H9 (cell line): ENCODE measurements around the gene PGBD5. TPM values are rescaled to one million over a fixed set of nuclear protein-coding genes. Genes with fewer than 3 reads are reported as not detected.

Source experiments
- DNase-seq: peaks from one replicate; pipeline ENCODE4 v3.0.0-alpha.2; 2017
- H2AFZ ChIP-seq: one replicate; pipeline ENCODE4 v1.6.1; 2013; ENCODE audit warnings: mild to moderate bottlenecking, low read length, control low read depth, moderate library complexity
- H2AK5ac ChIP-seq: 2 replicates; pipeline ENCODE4 v1.6.1; 2013; ENCODE audit warnings: low read length, control low read depth, mixed read lengths; ENCODE audit not compliant: insufficient read length
- H2BK120ac ChIP-seq: one replicate; pipeline ENCODE4 v1.6.1; 2013; ENCODE audit warnings: low read depth, mild to moderate bottlenecking, low read length, control low read depth, inconsistent platforms; ENCODE audit not compliant: poor library complexity, severe bottlenecking
- H2BK12ac ChIP-seq: 2 replicates; pipeline ENCODE4 v1.6.1; 2013; ENCODE audit warnings: low read length, control low read depth, mixed read lengths, low read depth; ENCODE audit not compliant: insufficient read length
- H2BK15ac ChIP-seq: 2 replicates; pipeline ENCODE4 v1.6.1; 2013; ENCODE audit warnings: low read depth, low read length, control low read depth
- H2BK20ac ChIP-seq: one replicate; pipeline ENCODE4 v1.6.1; 2013; ENCODE audit warnings: low read depth, mild to moderate bottlenecking, low read length, control low read depth, inconsistent platforms; ENCODE audit not compliant: poor library complexity, severe bottlenecking
- H2BK5ac ChIP-seq: 2 replicates; pipeline ENCODE4 v1.6.1; 2013; ENCODE audit warnings: low read length, control low read depth, mixed read lengths; ENCODE audit not compliant: insufficient read length
- H3K14ac ChIP-seq: 2 replicates; pipeline ENCODE4 v1.6.1; 2013; ENCODE audit warnings: low read length, control low read depth; ENCODE audit not compliant: insufficient read depth
- H3K18ac ChIP-seq: 2 replicates; pipeline ENCODE4 v1.6.1; 2013; ENCODE audit warnings: low read depth, mild to moderate bottlenecking, mixed read lengths, low read length, control low read depth; ENCODE audit not compliant: insufficient read length
- H3K23ac ChIP-seq: 2 replicates; pipeline ENCODE4 v1.6.1; 2013; ENCODE audit warnings: low read length, control low read depth, mixed read lengths, low read depth; ENCODE audit not compliant: insufficient read length
- H3K23me2 ChIP-seq: 2 replicates; pipeline ENCODE4 v1.6.1; 2013; ENCODE audit warnings: low read depth, mild to moderate bottlenecking, mixed read lengths, low read length, control low read depth; ENCODE audit not compliant: insufficient read length, poor library complexity, severe bottlenecking
- H3K27ac ChIP-seq: 2 replicates; pipeline ENCODE4 v1.5.1; 2013; ENCODE audit warnings: low read length, control low read depth, mixed read lengths, low read depth; ENCODE audit not compliant: insufficient read length
- H3K27me3 ChIP-seq: 2 replicates; pipeline ENCODE4 v1.6.1; 2013; ENCODE audit warnings: low read length, control low read depth, inconsistent platforms; ENCODE audit not compliant: insufficient read depth
- H3K4ac ChIP-seq: 2 replicates; pipeline ENCODE4 v1.6.1; 2013; ENCODE audit warnings: low read depth, mild to moderate bottlenecking, control low read depth, inconsistent platforms, low read length, moderate library complexity
- H3K4me1 ChIP-seq: 2 replicates; pipeline ENCODE4 v1.6.1; 2013; ENCODE audit warnings: low read length, control low read depth, inconsistent platforms; ENCODE audit not compliant: insufficient read depth
- H3K4me2 ChIP-seq: 2 replicates; pipeline ENCODE4 v1.6.1; 2013; ENCODE audit warnings: low read length, control low read depth, mixed read lengths; ENCODE audit not compliant: insufficient read length, insufficient read depth
- H3K56ac ChIP-seq: 2 replicates; pipeline ENCODE4 v1.6.1; 2013; ENCODE audit warnings: low read depth, mild to moderate bottlenecking, mixed read lengths, low read length, control low read depth; ENCODE audit not compliant: insufficient read length
- H3K79me1 ChIP-seq: 2 replicates; pipeline ENCODE4 v1.6.1; 2013; ENCODE audit warnings: low read depth, mild to moderate bottlenecking, moderate library complexity, low read length, control low read depth, inconsistent platforms; ENCODE audit not compliant: insufficient read depth, poor library complexity, severe bottlenecking
- H3K79me2 ChIP-seq: 2 replicates; pipeline ENCODE4 v1.6.1; 2013; ENCODE audit warnings: low read length, control low read depth, inconsistent platforms; ENCODE audit not compliant: insufficient read depth
- H3K9ac ChIP-seq: 2 replicates; pipeline ENCODE4 v1.6.1; 2013; ENCODE audit warnings: low read length, control low read depth, mixed read lengths; ENCODE audit not compliant: insufficient read length; ENCODE audit errors: extremely low read depth
- H3K9me3 ChIP-seq: one replicate; pipeline ENCODE4 v1.6.1; 2013; ENCODE audit warnings: low read depth, low read length, inconsistent platforms; ENCODE audit not compliant: control insufficient read depth
- H3T11ph ChIP-seq: one replicate; pipeline ENCODE4 v1.6.1; 2013; ENCODE audit warnings: mild to moderate bottlenecking, low read length, control low read depth, inconsistent platforms
- H4K20me1 ChIP-seq: one replicate; pipeline ENCODE4 v1.6.1; 2013; ENCODE audit not compliant: control insufficient read depth, insufficient read length, insufficient read depth
- H4K5ac ChIP-seq: 2 replicates; pipeline ENCODE4 v1.6.1; 2013; ENCODE audit warnings: low read depth, mild to moderate bottlenecking, mixed read lengths, low read length, control low read depth; ENCODE audit not compliant: insufficient read length
- H4K8ac ChIP-seq: replicated peaks from 2 replicates; pipeline ENCODE4 v1.6.1; 2013; ENCODE audit warnings: low read length, control low read depth, mixed read lengths, low read depth; ENCODE audit not compliant: insufficient read length
- H4K91ac ChIP-seq: 2 replicates; pipeline ENCODE4 v1.6.1; 2013; ENCODE audit warnings: low read depth, mild to moderate bottlenecking, moderate library complexity, mixed read lengths, low read length, control low read depth; ENCODE audit not compliant: insufficient read length
- H3K27ac Mint-ChIP-seq, 3 experiments: 2 replicates in 2 of 3; 3 replicates in 1 of 3; pipeline ENCODE4 v1.8.0; 2020 to 2021; ENCODE audit warnings: mixed read lengths in 3 of 3, mild to moderate bottlenecking in 1 of 3, moderate library complexity in 1 of 3
- H3K27me3 Mint-ChIP-seq: 2 replicates; pipeline ENCODE4 v1.8.0; 2021; ENCODE audit warnings: low read depth, mild to moderate bottlenecking, moderate library complexity, mixed read lengths
- H3K36me3 Mint-ChIP-seq, 3 experiments: 2 replicates in 2 of 3; 3 replicates in 1 of 3; pipeline ENCODE4 v1.8.0; 2020 to 2021; ENCODE audit warnings: low read depth in 3 of 3, mixed read lengths in 3 of 3; ENCODE audit not compliant: insufficient read depth in 1 of 3
- H3K4me1 Mint-ChIP-seq, 2 experiments: 2 replicates each; pipeline ENCODE4 v1.8.0; 2020; ENCODE audit warnings: mixed read lengths in 2 of 2
- H3K4me3 Mint-ChIP-seq, 2 experiments: 2 replicates in 1 of 2; 3 replicates in 1 of 2; pipeline ENCODE4 v1.8.0; 2020 to 2021; ENCODE audit warnings: mild to moderate bottlenecking in 2 of 2, mixed read lengths in 2 of 2, moderate library complexity in 1 of 2
- H3K9me3 Mint-ChIP-seq, 2 experiments: 2 replicates in 1 of 2; 3 replicates in 1 of 2; pipeline ENCODE4 v1.8.0; 2020; ENCODE audit warnings: mild to moderate bottlenecking in 2 of 2, mixed read lengths in 2 of 2, moderate library complexity in 1 of 2
- WGBS: extraction: QIAGEN DNeasy Blood & Tissue Kit; methylation state at CpG from one replicate; pipeline ENCODE4 v1.1.7; 2013; ENCODE audit warnings: missing lambda C conversion rate, low lambda C conversion rate, mixed read lengths; ENCODE audit not compliant: insufficient read length; ENCODE audit errors: extremely low coverage; 5-methylcytosine and 5-hydroxymethylcytosine counted together
- total RNA-seq: library from RNA; stranded (reverse); gene quantifications from 2 replicates; pipeline ENCODE4 v1.2.1, GENCODE V29; 2021
- TF ChIP-seq, protein P1 (sequence below): fragments of 200-600 bp; sonication (generic); conservative IDR thresholded peaks from 3 replicates; pipeline ENCODE4 v1.8.0; 2021; ENCODE audit warnings: antibody characterized with exemption, mild to moderate bottlenecking

Gene PGBD5
- total RNA-seq, 1 experiment from 2014 or later: 19.1 TPM

GRCh38 chr1:230286166-230286889 is 139.8 kb downstream of the PGBD5 start:
- no peak overlapping the region for H2AK5ac ChIP-seq
- H3K4me2 ChIP-seq: no peak overlapping the region
- no peak overlapping the region for H4K8ac ChIP-seq
- no peak overlapping the region for H2AFZ ChIP-seq
- Mint-ChIP-seq H3K4me3 (no peak overlapping the region; a peak in 1 of 5 replicates), H3K4me1 (peaks cover 15 to 21% of the 10 kb centered on the region in 2 experiments), H3K9me3 (no peaks in the 10 kb centered on the region), H3K27me3 (no peaks in the 10 kb centered on the region), H3K27ac (peak overlapping the region in 2 of 3 experiments; percentile 49 to 70; a peak in 3 of 7 replicates), H3K36me3 (peaks cover 0 to 2% (median 1%) of the 10 kb centered on the region in 3 experiments; a peak in 3 of 7 replicates)
- no peak overlapping the region for H3K14ac ChIP-seq
- TF ChIP-seq, protein P1, sequence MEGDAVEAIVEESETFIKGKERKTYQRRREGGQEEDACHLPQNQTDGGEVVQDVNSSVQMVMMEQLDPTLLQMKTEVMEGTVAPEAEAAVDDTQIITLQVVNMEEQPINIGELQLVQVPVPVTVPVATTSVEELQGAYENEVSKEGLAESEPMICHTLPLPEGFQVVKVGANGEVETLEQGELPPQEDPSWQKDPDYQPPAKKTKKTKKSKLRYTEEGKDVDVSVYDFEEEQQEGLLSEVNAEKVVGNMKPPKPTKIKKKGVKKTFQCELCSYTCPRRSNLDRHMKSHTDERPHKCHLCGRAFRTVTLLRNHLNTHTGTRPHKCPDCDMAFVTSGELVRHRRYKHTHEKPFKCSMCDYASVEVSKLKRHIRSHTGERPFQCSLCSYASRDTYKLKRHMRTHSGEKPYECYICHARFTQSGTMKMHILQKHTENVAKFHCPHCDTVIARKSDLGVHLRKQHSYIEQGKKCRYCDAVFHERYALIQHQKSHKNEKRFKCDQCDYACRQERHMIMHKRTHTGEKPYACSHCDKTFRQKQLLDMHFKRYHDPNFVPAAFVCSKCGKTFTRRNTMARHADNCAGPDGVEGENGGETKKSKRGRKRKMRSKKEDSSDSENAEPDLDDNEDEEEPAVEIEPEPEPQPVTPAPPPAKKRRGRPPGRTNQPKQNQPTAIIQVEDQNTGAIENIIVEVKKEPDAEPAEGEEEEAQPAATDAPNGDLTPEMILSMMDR: no peak
- no peaks in the 10 kb centered on the region for H3K23me2 ChIP-seq
- DNase-seq: no peak
- WGBS: no CpG with 5 or more reads among the region's 21 CpGs
- H2BK15ac ChIP-seq: no peak overlapping the region
- H3K27me3 ChIP-seq: no peaks in the 10 kb centered on the region
- no peak overlapping the region for H3K23ac ChIP-seq
- no peak overlapping the region for H4K5ac ChIP-seq
- no peaks in the 10 kb centered on the region for H3K9me3 ChIP-seq
- no peaks in the 10 kb centered on the region for H3K79me1 ChIP-seq
- no peak overlapping the region for H3K4ac ChIP-seq
- H3K56ac ChIP-seq: no peak overlapping the region
- H3K27ac ChIP-seq: no peak overlapping the region
- H2BK120ac ChIP-seq: no peak overlapping the region
- no peak overlapping the region for H2BK5ac ChIP-seq
- H2BK20ac ChIP-seq: no peak overlapping the region
- H3K9ac ChIP-seq: no peak overlapping the region
- H2BK12ac ChIP-seq: no peak overlapping the region
- no peaks in the 10 kb centered on the region for H3K79me2 ChIP-seq
- no peaks in the 10 kb centered on the region for H4K20me1 ChIP-seq
- H3T11ph ChIP-seq: no peak overlapping the region
- H3K18ac ChIP-seq: no peak overlapping the region
- H3K4me1 ChIP-seq: no peaks in the 10 kb centered on the region
- H4K91ac ChIP-seq: no peak overlapping the region
